Fibroblast of pulmonary artery (primary cell): Measurements from ENCODE around the gene LIMS2.

ENCODE experiments used
- DNase-seq: peaks from one replicate; pipeline ENCODE4 v3.0.0-alpha.2; 2010; ENCODE audit warnings: low read depth
- H3K4me3 ChIP-seq: replicated peaks from 2 replicates; pipeline ENCODE4 v1.5.1; 2011; ENCODE audit warnings: low read depth, mild to moderate bottlenecking, control low read depth, low read length, moderate library complexity
- CTCF ChIP-seq: IDR thresholded peaks from 2 replicates; pipeline ENCODE4 v1.5.1; 2011; ENCODE audit warnings: mild to moderate bottlenecking, control low read depth, low read length, inconsistent platforms; ENCODE audit errors: missing control alignments

The LIMS2 gene

GRCh38 chr2:127638361-127639110 lies 36.8 kb downstream of the LIMS2 start:
- no peak overlapping the region for H3K4me3 ChIP-seq
- no peak for TF ChIP-seq CTCF
- DNase-seq = no peak

- no peak for TF ChIP-seq CTCF
- no peak overlapping the region for H3K4me3 ChIP-seq
- peak; percentile 74 for DNase-seq
These were observed 37.5 kb downstream of the LIMS2 start for GRCh38 chr2:127637725-127638252.

- no peak for TF ChIP-seq CTCF
- no peak for DNase-seq
- H3K4me3 ChIP-seq = no peak overlapping the region
These were observed 38.1 kb downstream of the LIMS2 start for GRCh38 chr2:127637236-127637630.

- no peak for DNase-seq
- TF ChIP-seq CTCF = no peak
- no peak overlapping the region for H3K4me3 ChIP-seq
These were observed 38.8 kb downstream of the LIMS2 start for GRCh38 chr2:127636248-127637235.

GRCh38 chr2:127635380-127636237 lies 39.7 kb downstream of the LIMS2 start:
- TF ChIP-seq CTCF = no peak

More at GRCh38 chr2:127635380-127636237, 39.7 kb downstream of the LIMS2 start:
- no peak for DNase-seq
- H3K4me3 ChIP-seq = no peak overlapping the region
